NCI-H2171 treated with DMSO at 0.1 percent for 48 hours (cell line): ENCODE data around the gene NDUFA13.

ENCODE experiments used
- DNase-seq: peaks from one replicate; lab custom pipeline; 2025; lab: John Stamatoyannopoulos, UW

Gene NDUFA13

GRCh38 chr19:19533841-19534240 is 17.8 kb downstream of the NDUFA13 start:
- no peak for DNase-seq

- no peak for DNase-seq
Measured at GRCh38 chr19:19534556-19535265, 18.7 kb downstream of the NDUFA13 start.

GRCh38 chr19:19535311-19536191 is 19.5 kb downstream of the NDUFA13 start:
- no peak for DNase-seq

- no peak for DNase-seq
Measured at GRCh38 chr19:19537075-19538048, 21.3 kb downstream of the NDUFA13 start.

- peak; percentile 33 for DNase-seq
Measured at GRCh38 chr19:19538061-19538784, 22.2 kb downstream of the NDUFA13 start, which contains the start of gene CILP2. Gene CILP2 (plus strand): TSS chr19:19538265. CDS start chr19:19538350, 85 bp downstream.

- DNase-seq = no peak
Measured at GRCh38 chr19:19538785-19539166, 22.8 kb downstream of the NDUFA13 start.

- no peak for DNase-seq
Measured at GRCh38 chr19:19539698-19540063, 23.7 kb downstream of the NDUFA13 start.

- no peak for DNase-seq
Measured at GRCh38 chr19:19540064-19540714, 24.2 kb downstream of the NDUFA13 start.

- DNase-seq = no peak
Measured at GRCh38 chr19:19540715-19541515, 24.9 kb downstream of the NDUFA13 start.

- DNase-seq = no peak
Measured at GRCh38 chr19:19541616-19542015, 25.6 kb downstream of the NDUFA13 start.

GRCh38 chr19:19542507-19542906 is 26.5 kb downstream of the NDUFA13 start:
- DNase-seq = no peak

- DNase-seq = no peak
Measured at GRCh38 chr19:19543101-19543500, 27.1 kb downstream of the NDUFA13 start.

- DNase-seq = no peak
Measured at GRCh38 chr19:19543640-19544039, 27.6 kb downstream of the NDUFA13 start.

GRCh38 chr19:19544257-19544953 is 28.4 kb downstream of the NDUFA13 start:
- no peak for DNase-seq

GRCh38 chr19:19544954-19545591 is 29.0 kb downstream of the NDUFA13 start:
- no peak for DNase-seq

- no peak for DNase-seq
Measured at GRCh38 chr19:19545707-19546106, 29.7 kb downstream of the NDUFA13 start.

GRCh38 chr19:19546751-19547162 is 30.7 kb downstream of the NDUFA13 start:
- no peak for DNase-seq

GRCh38 chr19:19547674-19548336 is 31.8 kb downstream of the NDUFA13 start:
- DNase-seq = no peak
